IgD-negative memory B cell (primary cell): Measurements from ENCODE around the gene FADS1. TPM values are rescaled to one million over a fixed set of nuclear protein-coding genes. Genes with fewer than 3 reads are reported as not detected.

Source experiments
- H3K27ac Mint-ChIP-seq, 3 donors: one replicate each; pipeline ENCODE4 v1.8.0; 2020 to 2022; ENCODE audit warnings: mild to moderate bottlenecking in 3 of 3, mixed read lengths in 3 of 3, moderate library complexity in 1 of 3
- H3K27me3 Mint-ChIP-seq: one replicate; pipeline ENCODE4 v1.8.0; 2021; ENCODE audit warnings: mixed read lengths
- H3K36me3 Mint-ChIP-seq: one replicate; pipeline ENCODE4 v1.8.0; 2020; ENCODE audit warnings: mild to moderate bottlenecking, mixed read lengths
- H3K4me1 Mint-ChIP-seq, 3 donors: one replicate each; pipeline ENCODE4 v1.8.0; 2020 to 2022; ENCODE audit warnings: mixed read lengths in 3 of 3, mild to moderate bottlenecking in 1 of 3
- H3K4me3 Mint-ChIP-seq, 4 donors: one replicate each; pipeline ENCODE4 v1.8.0; 2020 to 2022; ENCODE audit warnings: mild to moderate bottlenecking in 4 of 4, mixed read lengths in 4 of 4, moderate library complexity in 3 of 4
- H3K9me3 Mint-ChIP-seq, 3 donors: one replicate each; pipeline ENCODE4 v1.8.0; 2020 to 2021; ENCODE audit warnings: mixed read lengths in 3 of 3, mild to moderate bottlenecking in 1 of 3
- polyA plus RNA-seq: library from polyadenylated mRNA; unstranded; fragments of 300-500 nt; fragmentation: Illumina TruSeq; gene quantifications from one replicate; pipeline ENCODE4 v1.2.3, GENCODE V29; 2021

FADS1 gene
- polyA plus RNA-seq, 1 donor from 2014 or later: 1.6 TPM

DNA sequence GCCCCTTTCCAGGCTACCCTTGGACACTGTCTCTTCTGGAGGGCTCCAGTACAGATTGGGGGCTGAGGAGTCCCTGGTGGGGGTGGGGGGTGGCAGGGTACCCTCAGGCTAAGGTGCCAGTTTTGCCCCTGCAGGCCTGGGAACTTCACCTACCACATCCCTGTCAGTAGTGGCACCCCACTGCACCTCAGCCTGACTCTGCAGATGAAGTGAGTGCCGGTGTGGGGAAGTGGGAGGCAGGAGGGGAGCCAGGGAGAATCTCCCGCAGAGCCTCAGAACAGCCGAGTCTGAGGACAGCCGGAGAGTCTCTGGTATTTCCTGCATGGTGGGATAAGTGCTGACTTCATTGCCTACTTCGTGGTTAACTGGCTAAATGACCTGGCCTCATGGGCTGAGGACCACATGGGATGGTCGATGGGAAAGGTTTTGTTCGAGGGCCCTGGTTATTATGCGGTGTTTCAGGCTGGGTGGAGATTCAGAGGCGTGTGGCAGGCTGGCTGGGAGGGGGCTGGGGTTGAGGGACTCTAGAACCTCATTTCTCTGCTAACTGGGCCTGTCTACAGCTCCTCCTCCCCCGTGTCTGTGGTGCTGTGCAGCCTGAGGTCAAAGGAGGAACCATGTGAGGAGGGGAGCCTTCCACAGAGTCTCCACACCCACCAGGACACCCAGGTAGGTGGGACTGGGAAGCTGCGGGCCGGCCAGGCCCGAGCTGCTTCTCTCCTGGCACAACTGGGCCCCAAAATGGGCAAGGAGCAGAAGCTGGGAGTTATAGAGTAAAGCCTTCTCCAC lies 32.9 kb downstream of the FADS1 start:
- Mint-ChIP-seq H3K27ac (no peak overlapping the region), H3K9me3 (no peaks in the 10 kb centered on the region), H3K4me1 (no peaks in the 10 kb centered on the region), H3K4me3 (no peak overlapping the region), H3K27me3 (no peaks in the 10 kb centered on the region), H3K36me3 (no peaks in the 10 kb centered on the region)

DNA sequence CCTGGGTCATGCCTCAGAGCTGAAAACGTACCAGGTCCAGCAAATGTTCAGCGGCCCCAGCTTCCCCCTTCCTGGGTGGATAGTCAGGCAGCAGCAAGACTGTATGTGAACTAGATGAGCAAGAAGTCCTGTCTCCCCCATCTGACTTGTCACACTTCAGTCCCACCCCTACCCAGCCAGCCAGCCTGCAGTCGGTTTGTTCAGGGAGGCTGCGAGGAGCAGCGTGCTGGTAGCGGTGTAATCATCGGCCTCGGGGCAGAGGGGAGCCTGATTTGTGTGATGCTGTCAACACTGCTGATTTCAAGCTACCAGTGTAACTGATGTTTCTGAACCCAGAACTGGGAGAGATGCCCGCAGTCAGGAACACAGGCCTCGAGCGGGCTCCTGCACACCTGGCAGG lies 34.0 kb downstream of the FADS1 start:
- H3K27me3 Mint-ChIP-seq: peaks cover 2% of the 10 kb centered on the region
- H3K4me1 Mint-ChIP-seq: peaks cover 0 to 3% (median 2%) of the 10 kb centered on the region in 3 donors
- no peaks in the 10 kb centered on the region for H3K36me3 Mint-ChIP-seq
- H3K27ac Mint-ChIP-seq: no peak overlapping the region
- H3K4me3 Mint-ChIP-seq: no peak overlapping the region
- H3K9me3 Mint-ChIP-seq: no peaks in the 10 kb centered on the region

DNA sequence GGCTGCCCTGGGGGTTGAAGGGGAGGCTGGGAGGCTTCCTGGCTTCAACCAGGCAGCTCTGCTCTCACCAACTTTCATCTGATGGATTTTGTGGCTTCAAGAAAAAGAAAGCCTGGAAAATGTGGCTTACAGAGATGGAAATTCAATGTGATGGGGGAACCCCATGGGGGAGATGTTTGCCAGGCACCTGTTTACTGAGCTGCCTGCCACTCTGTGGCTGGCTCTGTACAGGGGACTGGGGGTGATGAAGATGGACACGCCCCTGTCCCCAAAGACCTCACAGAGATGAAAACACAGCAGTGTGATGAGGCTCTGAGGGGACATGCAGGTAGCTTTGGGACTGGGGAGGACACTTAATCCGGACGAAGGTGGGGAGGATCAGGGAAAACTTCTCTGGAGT lies 34.5 kb downstream of the FADS1 start:
- peaks cover 2% of the 10 kb centered on the region for H3K27me3 Mint-ChIP-seq
- H3K9me3 Mint-ChIP-seq: no peaks in the 10 kb centered on the region
- H3K4me3 Mint-ChIP-seq: no peak overlapping the region
- peaks cover 0 to 3% (median 3%) of the 10 kb centered on the region in 3 donors for H3K4me1 Mint-ChIP-seq
- H3K36me3 Mint-ChIP-seq: no peaks in the 10 kb centered on the region
- no peak overlapping the region for H3K27ac Mint-ChIP-seq

DNA sequence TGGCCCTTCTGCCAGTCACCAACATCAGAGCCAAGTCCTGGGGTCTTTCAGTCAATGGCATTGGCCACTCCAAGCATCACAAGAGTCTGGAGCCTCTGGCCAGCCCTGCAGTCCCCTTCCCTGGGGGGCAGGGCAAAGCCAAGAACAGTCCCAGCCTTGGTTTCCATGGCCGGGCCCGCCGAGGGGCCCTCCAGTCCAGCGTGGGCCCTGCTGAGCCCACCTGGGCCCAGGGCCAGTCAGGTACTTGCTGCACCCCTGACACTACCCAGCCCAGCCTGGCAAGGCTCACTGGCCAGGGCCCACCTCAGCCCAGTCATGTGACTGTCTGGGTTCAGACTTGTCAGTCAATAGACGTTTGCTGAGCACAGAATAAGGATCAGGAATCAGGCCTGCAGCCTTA lies 35.2 kb downstream of the FADS1 start:
- Mint-ChIP-seq H3K36me3 (no peaks in the 10 kb centered on the region), H3K27ac (no peak overlapping the region), H3K27me3 (peaks cover 5% of the 10 kb centered on the region), H3K4me3 (no peak overlapping the region), H3K9me3 (no peaks in the 10 kb centered on the region), H3K4me1 (peaks cover 0 to 5% (median 3%) of the 10 kb centered on the region in 3 donors)

DNA sequence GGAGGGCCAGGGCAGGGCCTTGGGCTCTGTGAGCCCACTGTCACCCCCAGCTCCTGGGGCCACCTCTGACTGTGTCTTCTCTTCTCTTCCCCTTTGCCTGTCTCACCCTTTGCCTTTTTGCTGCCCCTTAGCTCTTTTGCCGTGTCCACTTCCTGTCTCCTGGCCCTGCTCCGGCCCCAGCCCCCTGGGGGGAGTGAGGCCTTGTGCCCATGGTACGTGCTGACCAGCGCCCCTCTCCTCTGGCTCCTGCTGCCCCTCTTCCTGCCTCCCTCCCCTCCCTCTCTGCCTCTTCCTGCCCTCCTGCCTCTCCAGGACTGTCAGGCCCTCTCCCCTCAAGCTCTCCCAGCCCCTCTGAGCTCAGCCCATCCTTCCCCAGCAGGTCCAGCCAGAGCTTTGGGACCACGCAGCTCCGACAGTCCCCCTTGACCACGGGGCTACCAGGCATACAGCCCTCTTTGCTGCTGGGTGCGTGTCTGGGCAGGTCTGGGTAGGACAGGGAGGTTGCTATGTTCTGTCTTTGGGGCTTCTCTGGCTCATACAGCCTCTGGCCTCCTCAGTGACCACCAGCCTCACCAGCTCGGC lies 36.1 kb downstream of the FADS1 start:
- Mint-ChIP-seq H3K9me3 (no peaks in the 10 kb centered on the region), H3K4me3 (no peak overlapping the region), H3K27ac (peak overlapping the region in 1 of 3 donors; percentile 78), H3K4me1 (peaks cover 0 to 6% (median 3%) of the 10 kb centered on the region in 3 donors), H3K36me3 (no peaks in the 10 kb centered on the region), H3K27me3 (peaks cover 5% of the 10 kb centered on the region)

DNA sequence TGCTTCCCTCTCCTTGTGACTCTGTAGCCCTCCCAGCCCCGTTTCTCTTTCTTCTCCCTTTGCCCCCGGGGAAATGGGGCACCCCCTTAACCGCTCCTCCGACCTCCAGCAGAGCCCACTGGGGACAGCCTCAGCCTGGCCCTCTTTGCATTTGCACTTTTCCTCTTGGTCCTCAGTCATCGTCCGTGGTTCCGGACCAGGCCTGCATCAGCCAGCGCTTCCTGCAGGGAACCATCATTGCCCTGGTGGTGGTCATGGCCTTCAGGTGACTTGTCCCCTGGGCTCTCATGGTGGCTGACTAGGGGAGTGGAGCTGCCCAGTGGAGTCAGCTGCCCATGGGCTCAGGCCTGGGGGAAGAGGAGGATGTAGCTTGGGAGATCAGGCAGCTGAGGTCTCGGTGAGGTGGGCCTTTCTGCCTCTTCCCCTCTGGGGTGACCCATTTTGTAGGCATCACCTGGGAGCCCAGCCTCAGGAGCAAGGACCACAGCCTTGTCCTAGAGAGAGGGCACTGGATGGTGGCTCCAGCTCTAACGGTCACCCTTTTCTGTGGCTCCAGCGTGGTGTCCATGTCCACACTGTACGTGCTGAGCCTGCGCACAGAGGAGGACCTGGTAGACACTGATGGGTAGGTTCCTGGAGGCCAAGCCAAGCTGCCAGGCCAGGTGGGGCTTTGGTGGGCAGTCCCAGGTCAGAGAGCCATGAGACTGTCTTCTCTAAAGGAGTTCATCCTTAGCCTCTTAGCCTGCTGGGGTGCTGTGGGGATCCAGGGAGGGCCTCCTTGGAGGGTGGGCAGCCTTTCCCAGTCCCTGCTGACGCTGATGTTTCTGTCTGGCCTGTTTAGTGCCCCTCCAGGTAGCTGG lies 36.9 kb downstream of the FADS1 start:
- Mint-ChIP-seq H3K36me3 (peaks cover 1% of the 10 kb centered on the region), H3K4me1 (peaks cover 0 to 6% (median 4%) of the 10 kb centered on the region in 3 donors), H3K4me3 (no peak overlapping the region), H3K9me3 (no peaks in the 10 kb centered on the region), H3K27me3 (peaks cover 6% of the 10 kb centered on the region), H3K27ac (peak overlapping the region in 2 of 3 donors; percentile 71 to 78)

DNA sequence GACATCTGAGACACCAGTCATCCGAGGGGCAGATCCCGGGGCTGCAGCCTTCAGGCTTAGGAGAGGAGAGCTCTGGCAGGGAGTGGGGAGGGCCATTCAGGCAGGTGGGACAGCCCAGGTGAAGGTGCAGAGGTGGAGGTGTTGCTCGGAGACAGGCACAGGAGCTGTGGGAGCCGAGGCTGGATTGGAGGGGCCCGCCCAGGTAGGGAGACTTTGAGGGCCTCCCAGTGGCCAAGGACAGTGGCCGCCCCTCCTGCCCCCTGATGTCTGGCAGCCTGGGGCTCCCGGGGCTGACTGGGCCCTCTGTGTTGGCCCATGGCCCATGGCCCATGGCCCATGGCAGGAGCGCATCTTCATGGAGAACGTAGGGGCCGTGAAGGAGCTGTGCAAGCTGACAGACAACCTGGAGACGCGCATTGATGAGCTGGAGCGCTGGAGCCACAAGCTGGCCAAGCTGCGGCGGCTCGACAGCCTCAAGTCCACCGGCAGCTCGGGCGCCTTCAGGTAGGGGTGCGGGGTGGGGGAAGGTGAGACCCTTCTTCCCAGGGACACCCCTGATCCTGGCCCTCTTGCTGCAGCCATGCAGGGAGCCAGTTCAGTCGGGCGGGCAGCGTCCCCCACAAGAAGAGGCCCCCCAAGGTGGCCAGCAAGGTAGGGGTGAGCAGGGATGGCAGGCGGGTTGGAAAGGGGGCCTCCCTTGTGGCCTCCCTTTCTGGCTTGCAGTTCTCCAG lies 37.7 kb downstream of the FADS1 start:
- Mint-ChIP-seq H3K36me3 (peaks cover 1% of the 10 kb centered on the region), H3K4me1 (peaks cover 0 to 6% (median 4%) of the 10 kb centered on the region in 3 donors), H3K27ac (no peak overlapping the region), H3K9me3 (no peaks in the 10 kb centered on the region), H3K27me3 (peaks cover 7% of the 10 kb centered on the region), H3K4me3 (no peak overlapping the region)

DNA sequence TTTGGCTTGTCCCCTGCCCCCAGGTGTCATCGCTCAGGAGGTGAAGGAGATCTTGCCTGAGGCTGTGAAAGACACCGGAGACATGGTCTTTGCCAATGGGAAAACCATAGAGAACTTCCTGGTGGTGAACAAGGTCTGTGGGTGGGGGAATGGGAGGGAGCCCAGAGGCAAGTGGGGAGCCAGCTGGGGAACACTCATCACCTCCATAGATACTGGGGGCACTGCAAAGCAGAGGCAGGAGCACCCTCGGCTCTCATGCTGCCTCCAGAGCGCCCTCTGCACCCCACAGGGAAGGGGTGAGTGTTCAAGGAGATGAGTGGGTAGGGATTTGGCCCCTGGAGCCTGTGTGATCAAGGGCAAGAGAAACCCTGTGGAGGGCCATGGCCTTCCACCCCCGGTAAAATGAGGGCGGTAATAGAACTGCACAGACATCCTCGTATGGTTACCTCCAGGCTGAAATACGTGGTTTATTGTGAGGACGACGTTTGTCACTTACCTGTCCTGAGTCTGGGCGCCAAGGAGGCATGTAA lies 38.4 kb downstream of the FADS1 start:
- Mint-ChIP-seq H3K36me3 (peaks cover 1% of the 10 kb centered on the region), H3K9me3 (no peaks in the 10 kb centered on the region), H3K27me3 (peaks cover 9% of the 10 kb centered on the region), H3K4me1 (peaks cover 0 to 6% (median 4%) of the 10 kb centered on the region in 3 donors), H3K27ac (no peak overlapping the region), H3K4me3 (peak overlapping the region in 2 of 4 donors; percentile 49 to 60)

DNA sequence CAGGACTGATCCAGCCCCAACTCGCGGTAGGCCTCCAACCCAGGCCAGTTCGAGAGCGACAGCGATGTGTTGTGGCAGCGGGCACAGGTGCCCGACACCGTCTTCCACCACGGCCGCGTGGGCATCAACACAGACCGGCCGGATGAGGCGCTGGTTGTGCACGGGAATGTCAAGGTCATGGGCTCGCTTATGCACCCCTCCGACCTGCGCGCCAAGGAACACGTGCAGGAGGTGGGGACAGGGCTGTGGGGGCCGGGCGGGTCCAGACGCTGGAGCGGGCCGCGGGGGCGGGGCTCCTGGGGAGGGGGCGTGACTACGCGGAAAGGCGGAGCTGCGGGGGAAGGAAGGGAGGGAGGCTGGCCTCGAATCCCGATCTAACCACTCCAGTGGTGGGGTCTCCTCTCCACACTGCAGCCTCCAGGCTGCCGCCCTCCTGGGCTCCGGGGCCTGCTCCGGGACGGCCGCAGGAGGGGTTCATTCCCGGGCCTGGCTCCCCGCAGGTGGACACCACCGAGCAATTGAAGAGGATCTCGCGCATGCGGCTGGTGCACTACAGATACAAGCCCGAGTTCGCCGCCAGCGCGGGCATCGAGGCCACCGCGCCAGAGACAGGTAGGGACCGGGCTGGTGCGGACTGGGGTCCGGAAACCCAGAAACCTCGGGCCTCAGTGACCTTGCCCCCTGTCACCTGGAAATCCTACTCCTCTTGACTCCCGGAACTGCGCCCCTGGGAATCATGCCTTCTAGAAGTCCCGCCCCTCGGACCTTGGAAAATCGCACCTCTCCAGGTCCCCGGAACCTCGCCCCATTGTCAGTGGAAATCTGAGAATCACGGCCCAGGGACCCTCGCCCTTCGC lies 39.3 kb downstream of the FADS1 start:
- peaks cover 1% of the 10 kb centered on the region for H3K36me3 Mint-ChIP-seq
- peak overlapping the region in 3 of 4 donors; percentile 60 to 86 (median 73) for H3K4me3 Mint-ChIP-seq
- H3K27ac Mint-ChIP-seq: no peak overlapping the region
- peaks cover 9% of the 10 kb centered on the region for H3K27me3 Mint-ChIP-seq
- peaks cover 0 to 6% (median 4%) of the 10 kb centered on the region in 3 donors for H3K4me1 Mint-ChIP-seq
- H3K9me3 Mint-ChIP-seq: no peaks in the 10 kb centered on the region

DNA sequence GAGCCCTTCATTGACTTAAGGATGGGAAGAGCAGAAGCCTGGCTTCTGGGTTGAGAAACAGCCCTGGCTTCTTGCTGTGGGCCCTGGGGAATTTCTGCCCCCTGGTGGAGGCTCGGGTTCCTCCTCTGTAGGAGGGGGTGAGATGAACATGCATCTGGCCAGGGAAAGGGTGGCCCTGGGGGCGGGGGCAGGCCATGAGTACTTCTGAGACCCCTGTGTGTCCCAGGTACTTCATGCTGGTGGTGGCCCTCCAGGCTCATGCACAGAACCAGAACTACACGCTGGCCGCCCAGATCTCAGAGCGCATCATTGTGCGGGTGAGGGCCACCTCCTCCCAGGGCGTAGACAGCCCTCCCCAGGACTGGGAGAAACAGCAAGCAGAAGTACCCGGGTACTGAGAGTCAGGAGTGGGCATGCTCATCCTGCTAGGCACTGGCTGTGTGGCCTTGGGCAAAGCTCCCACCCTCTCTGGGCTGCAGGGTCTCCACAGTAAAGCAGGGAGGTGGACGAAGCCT lies 40.2 kb downstream of the FADS1 start:
- no peaks in the 10 kb centered on the region for H3K9me3 Mint-ChIP-seq
- peaks cover 1% of the 10 kb centered on the region for H3K36me3 Mint-ChIP-seq
- peaks cover 0 to 6% (median 4%) of the 10 kb centered on the region in 3 donors for H3K4me1 Mint-ChIP-seq
- H3K27me3 Mint-ChIP-seq: peaks cover 9% of the 10 kb centered on the region
- no peak overlapping the region for H3K27ac Mint-ChIP-seq
- H3K4me3 Mint-ChIP-seq: peak overlapping the region in 3 of 4 donors; percentile 41 to 84 (median 73)

DNA sequence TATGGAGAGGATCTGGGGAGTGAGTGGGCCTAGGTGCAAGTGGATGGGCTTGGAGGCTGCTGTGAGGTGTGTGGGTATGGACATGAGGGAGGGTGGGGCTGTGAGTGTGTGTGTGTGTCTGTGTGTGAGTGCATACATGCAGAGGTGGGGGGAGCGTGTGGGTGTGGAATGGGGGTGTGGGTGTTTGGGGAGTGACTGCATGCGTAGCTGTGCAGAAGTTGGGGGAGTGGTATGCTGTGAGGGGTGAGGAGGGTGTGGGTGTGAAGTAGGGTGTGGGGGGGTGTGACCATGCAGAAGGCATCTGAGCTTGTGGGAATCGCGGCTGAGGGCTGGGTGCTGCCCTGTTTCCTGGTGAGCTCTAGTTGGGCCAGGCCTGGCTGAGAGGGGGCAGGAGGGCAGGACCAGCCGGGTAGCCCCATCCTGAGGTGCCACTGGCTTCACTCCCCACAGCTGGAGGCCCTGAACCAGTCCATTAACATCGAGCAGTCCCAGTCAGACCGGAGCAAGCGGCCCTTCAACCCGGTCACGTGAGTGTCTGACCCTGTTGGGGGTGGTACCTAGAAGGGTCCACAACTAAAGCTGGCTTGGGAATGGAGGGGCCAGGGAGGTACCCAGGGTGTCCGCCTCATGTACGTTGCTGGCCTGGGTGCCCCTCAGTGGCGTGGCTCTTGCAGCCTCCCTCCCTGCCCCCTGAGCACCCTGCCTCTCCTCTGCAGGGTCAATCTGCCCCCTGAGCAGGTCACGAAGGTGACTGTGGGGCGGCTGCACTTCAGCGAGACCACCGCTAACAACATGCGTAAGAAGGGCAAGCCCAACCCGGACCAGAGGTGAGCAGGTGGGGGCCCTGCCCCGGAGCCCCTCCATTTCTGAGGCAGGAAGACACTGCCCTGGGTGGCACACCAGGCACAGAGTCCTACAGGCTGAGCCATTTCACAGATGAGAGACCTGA lies 40.9 kb downstream of the FADS1 start:
- Mint-ChIP-seq H3K36me3 (peaks cover 1% of the 10 kb centered on the region), H3K4me1 (peaks cover 0 to 6% (median 4%) of the 10 kb centered on the region in 3 donors), H3K27ac (no peak overlapping the region), H3K4me3 (peak overlapping the region in 1 of 4 donors; percentile 73), H3K27me3 (peaks cover 9% of the 10 kb centered on the region), H3K9me3 (no peaks in the 10 kb centered on the region)

DNA sequence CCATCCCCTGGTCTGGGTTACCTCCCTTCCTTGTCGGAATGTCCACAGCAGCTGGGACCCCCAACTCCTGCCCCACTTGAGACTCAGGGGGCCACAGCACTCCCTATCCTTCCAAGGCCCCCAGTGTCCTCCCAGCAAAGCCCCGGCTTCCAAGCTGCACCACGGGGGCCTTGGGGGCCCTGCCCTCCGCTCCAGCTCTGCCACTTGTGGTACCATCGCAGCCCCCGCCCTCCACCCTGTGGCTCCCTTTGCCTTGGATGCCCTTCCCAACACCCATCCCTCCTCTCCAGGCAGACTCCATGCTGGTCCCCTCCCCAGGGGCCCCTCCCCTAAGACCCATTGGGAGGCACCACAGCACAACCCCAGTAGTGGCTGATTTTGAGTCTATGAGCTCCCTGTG lies 41.7 kb downstream of the FADS1 start:
- Mint-ChIP-seq H3K9me3 (no peaks in the 10 kb centered on the region), H3K27ac (no peak overlapping the region), H3K4me3 (no peak overlapping the region), H3K36me3 (peaks cover 1% of the 10 kb centered on the region), H3K27me3 (peaks cover 9% of the 10 kb centered on the region), H3K4me1 (peaks cover 0 to 6% (median 4%) of the 10 kb centered on the region in 3 donors)
